Measurements from ENCODE around the gene SERPINB10. TPM values are rescaled to one million over a fixed set of nuclear protein-coding genes. Genes with fewer than 3 reads are reported as not detected.
A peak's percentile ranks its signal among the peaks of the same experiment; 100 is the strongest.

The SERPINB10 gene
- total and polyA plus RNA-seq, 2 experiments from 2014 or later = 0.93 TPM; not detected in 1

- H3K4me1 ChIP-seq (ENCODE audit: insufficient read depth) = no peaks in the 10 kb centered on the region
- H3K36me3 ChIP-seq (replicated peaks; ENCODE audit: insufficient read depth, low read depth) = no peaks in the 10 kb centered on the region
- no peaks in the 10 kb centered on the region for H3K9me3 ChIP-seq (ENCODE audit: low read depth)
- no peak overlapping the region for H3K4me2 ChIP-seq
- no peak for DNase-seq (ENCODE audit: low spot score)
- no peak overlapping the region for H3K27ac ChIP-seq
- TF ChIP-seq EZH2 (IDR thresholded peaks at IDR 0.05; ENCODE audit: borderline replicate concordance) = no peak
- TF ChIP-seq CTCF (IDR thresholded peaks at IDR 0.05; ENCODE audit: poor library complexity) = no peak
- no peak for TF ChIP-seq EZH2phosphoT487 (IDR thresholded peaks at IDR 0.05; ENCODE audit: low read depth, severe bottlenecking, unreplicated experiment)
- WGBS (ENCODE audit: low lambda C conversion rate, missing lambda C conversion rate) = 53% methylated on average over 1 of the region's 1 CpG
- no peaks in the 10 kb centered on the region for H3K9me2 ChIP-seq (replicated peaks; ENCODE audit: insufficient read depth)
- no peak overlapping the region for H3K4me3 ChIP-seq
- H3K27me3 ChIP-seq = no peaks in the 10 kb centered on the region
- no peaks in the 10 kb centered on the region for H3K79me2 ChIP-seq
- no peak overlapping the region for H2AFZ ChIP-seq
- H4K20me1 ChIP-seq (ENCODE audit: insufficient read depth, poor library complexity, severe bottlenecking) = no peaks in the 10 kb centered on the region
Observed at GRCh38 chr18:63888470-63889190, 19.1 kb upstream of the SERPINB10 start.

- Histone ChIP-seq H3K79me2 (no peaks in the 10 kb centered on the region), H4K20me1 (ENCODE audit: insufficient read depth, poor library complexity, severe bottlenecking) (no peaks in the 10 kb centered on the region), H3K36me3 (replicated peaks; ENCODE audit: insufficient read depth, low read depth) (no peaks in the 10 kb centered on the region), H2AFZ (no peak overlapping the region), H3K9me3 (ENCODE audit: low read depth) (no peaks in the 10 kb centered on the region), H3K4me1 (ENCODE audit: insufficient read depth) (no peaks in the 10 kb centered on the region), H3K27me3 (no peaks in the 10 kb centered on the region), H3K9me2 (replicated peaks; ENCODE audit: insufficient read depth) (no peaks in the 10 kb centered on the region), H3K4me2 (no peak overlapping the region), H3K27ac (no peak overlapping the region), H3K4me3 (no peak overlapping the region)
- 94% methylated on average over 2 of the region's 2 CpGs for WGBS (ENCODE audit: low lambda C conversion rate, missing lambda C conversion rate)
- DNase-seq (ENCODE audit: low spot score) = no peak
- TF ChIP-seq EZH2 (IDR thresholded peaks at IDR 0.05; ENCODE audit: borderline replicate concordance) (no peak), EZH2phosphoT487 (IDR thresholded peaks at IDR 0.05; ENCODE audit: low read depth, severe bottlenecking, unreplicated experiment) (no peak)
Observed at GRCh38 chr18:63889626-63890025, 18.1 kb upstream of the SERPINB10 start.

GRCh38 chr18:63890237-63890949 is 17.4 kb upstream of the SERPINB10 start:
- no peak for TF ChIP-seq EZH2phosphoT487 (IDR thresholded peaks at IDR 0.05; ENCODE audit: low read depth, severe bottlenecking, unreplicated experiment)
- no peak for TF ChIP-seq EZH2 (IDR thresholded peaks at IDR 0.05; ENCODE audit: borderline replicate concordance)
- no peak for TF ChIP-seq CTCF (IDR thresholded peaks at IDR 0.05; ENCODE audit: poor library complexity)
- Histone ChIP-seq H3K9me2 (replicated peaks; ENCODE audit: insufficient read depth) (no peaks in the 10 kb centered on the region), H3K27ac (no peak overlapping the region), H3K4me3 (no peak overlapping the region), H4K20me1 (ENCODE audit: insufficient read depth, poor library complexity, severe bottlenecking) (no peaks in the 10 kb centered on the region), H3K4me1 (ENCODE audit: insufficient read depth) (no peaks in the 10 kb centered on the region), H2AFZ (no peak overlapping the region), H3K9me3 (ENCODE audit: low read depth) (no peaks in the 10 kb centered on the region), H3K79me2 (no peaks in the 10 kb centered on the region), H3K36me3 (replicated peaks; ENCODE audit: insufficient read depth, low read depth) (no peaks in the 10 kb centered on the region), H3K4me2 (no peak overlapping the region), H3K27me3 (no peaks in the 10 kb centered on the region)
- WGBS (ENCODE audit: low lambda C conversion rate, missing lambda C conversion rate) = 91% methylated on average over 6 of the region's 6 CpGs
- DNase-seq (ENCODE audit: low spot score) = no peak

- H3K4me2 ChIP-seq = no peak overlapping the region
- no peak overlapping the region for H3K27ac ChIP-seq
- no peak for DNase-seq (ENCODE audit: low spot score)
- H4K20me1 ChIP-seq (ENCODE audit: insufficient read depth, poor library complexity, severe bottlenecking) = no peaks in the 10 kb centered on the region
- no peaks in the 10 kb centered on the region for H3K4me1 ChIP-seq (ENCODE audit: insufficient read depth)
- no peak for TF ChIP-seq EZH2phosphoT487 (IDR thresholded peaks at IDR 0.05; ENCODE audit: low read depth, severe bottlenecking, unreplicated experiment)
- no peak for TF ChIP-seq EZH2 (IDR thresholded peaks at IDR 0.05; ENCODE audit: borderline replicate concordance)
- TF ChIP-seq CTCF (IDR thresholded peaks at IDR 0.05; ENCODE audit: poor library complexity) = peak; percentile 21
- no peaks in the 10 kb centered on the region for H3K79me2 ChIP-seq
- WGBS (ENCODE audit: low lambda C conversion rate, missing lambda C conversion rate) = 90% methylated on average over 5 of the region's 5 CpGs
- H3K9me3 ChIP-seq (ENCODE audit: low read depth) = no peaks in the 10 kb centered on the region
- no peaks in the 10 kb centered on the region for H3K36me3 ChIP-seq (replicated peaks; ENCODE audit: insufficient read depth, low read depth)
- no peaks in the 10 kb centered on the region for H3K9me2 ChIP-seq (replicated peaks; ENCODE audit: insufficient read depth)
- no peak overlapping the region for H3K4me3 ChIP-seq
- no peak overlapping the region for H2AFZ ChIP-seq
- no peaks in the 10 kb centered on the region for H3K27me3 ChIP-seq
Observed at GRCh38 chr18:63890950-63891304, 16.8 kb upstream of the SERPINB10 start.

All from hepatocyte (in vitro differentiated cells).